Activated naive CD4-positive, alpha-beta T cell treated with anti-CD3 and anti-CD28 coated beads, Interleukin-2, amount 50 U/mL, for 16 hours (primary cell): ENCODE data around the gene PCK1.
"Not testable (repeated sequence)": the region's sequence is repeated elsewhere in the genome, so short reads cannot be mapped to it uniquely, and the experiment has no call there.

Source experiments
- DNase-seq: peaks from one replicate; pipeline ENCODE4 v3.0.0-alpha.2; 2020

PCK1 gene

DNA sequence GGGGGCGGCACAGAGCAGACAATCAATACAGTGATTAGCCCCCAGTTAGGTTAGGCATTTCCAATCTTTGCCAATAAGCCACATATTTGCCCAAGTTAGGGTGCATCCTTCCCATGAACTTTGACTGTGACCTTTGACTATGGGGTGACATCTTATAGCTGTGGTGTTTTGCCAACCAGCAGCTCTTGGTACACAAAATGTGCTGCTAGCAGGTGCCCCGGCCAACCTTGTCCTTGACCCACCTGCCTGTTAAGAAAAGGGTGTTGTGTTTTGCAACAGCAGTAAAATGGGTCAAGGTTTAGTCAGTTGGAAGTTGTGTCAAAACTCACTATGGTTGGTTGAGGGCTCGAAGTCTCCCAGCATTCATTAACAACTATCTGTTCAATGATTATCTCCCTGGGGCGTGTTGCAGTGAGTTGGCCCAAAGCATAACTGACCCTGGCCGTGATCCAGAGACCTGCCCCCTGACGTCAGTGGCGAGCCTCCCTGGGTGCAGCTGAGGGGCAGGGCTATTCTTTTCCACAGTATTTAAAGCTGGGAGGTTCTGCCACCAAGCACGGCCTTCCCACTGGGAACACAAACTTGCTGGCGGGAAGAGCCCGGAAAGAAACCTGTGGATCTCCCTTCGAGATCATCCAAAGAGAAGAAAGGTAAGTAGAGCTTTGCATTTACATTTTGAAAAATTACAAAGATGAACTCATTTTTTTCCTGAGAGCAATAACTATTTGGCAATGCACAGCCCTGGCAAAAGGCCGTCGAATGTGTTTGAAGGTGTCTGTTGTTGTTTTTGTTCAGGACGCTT, at the start of gene PCK1:
Gene PCK1, plus strand, starts transcription at position 557 of the 802 bp plus-strand sequence. CDS start 302 bp downstream, outside the sequence.
- no peak for DNase-seq

DNA sequence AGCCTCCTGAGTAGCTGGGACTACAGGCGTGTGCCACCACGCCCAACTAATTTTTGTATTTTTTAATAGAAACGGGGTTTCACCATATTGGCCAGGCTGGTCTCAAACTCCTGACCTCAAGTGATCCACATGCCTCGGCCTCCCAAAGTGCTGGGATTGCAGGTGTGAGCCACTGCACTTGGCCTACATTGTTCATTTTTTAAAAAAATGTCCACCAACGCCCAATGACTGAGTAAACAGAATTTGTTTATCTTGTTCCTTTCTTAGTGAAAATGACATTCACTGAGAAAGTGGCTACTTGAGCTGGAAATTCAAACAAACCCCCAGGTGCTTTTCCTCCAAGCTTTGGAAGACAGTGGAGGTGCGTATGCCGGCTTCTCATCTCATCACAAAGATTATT, 49.2 kb upstream of the PCK1 start:
- not testable (repeated sequence) for DNase-seq

DNA sequence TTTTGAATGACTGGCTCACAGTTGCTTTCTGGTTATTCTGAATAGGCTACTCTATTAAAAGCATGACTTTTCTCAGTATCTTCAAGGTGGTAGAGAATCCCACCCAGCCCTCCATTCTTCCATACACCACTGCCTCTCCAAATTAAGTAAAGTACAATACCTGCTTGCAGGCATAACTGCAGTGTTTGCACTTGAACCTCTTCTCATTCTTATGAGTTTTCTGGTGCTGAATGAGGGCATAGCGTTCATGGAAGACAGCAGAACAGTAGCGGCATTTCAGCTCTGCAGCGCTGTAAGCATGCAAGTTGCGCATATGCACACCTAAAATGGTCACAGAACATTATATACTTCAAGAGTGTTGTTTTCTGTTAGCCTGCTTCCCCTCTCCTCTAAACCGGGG, 48.5 kb upstream of the PCK1 start:
- no peak for DNase-seq

DNA sequence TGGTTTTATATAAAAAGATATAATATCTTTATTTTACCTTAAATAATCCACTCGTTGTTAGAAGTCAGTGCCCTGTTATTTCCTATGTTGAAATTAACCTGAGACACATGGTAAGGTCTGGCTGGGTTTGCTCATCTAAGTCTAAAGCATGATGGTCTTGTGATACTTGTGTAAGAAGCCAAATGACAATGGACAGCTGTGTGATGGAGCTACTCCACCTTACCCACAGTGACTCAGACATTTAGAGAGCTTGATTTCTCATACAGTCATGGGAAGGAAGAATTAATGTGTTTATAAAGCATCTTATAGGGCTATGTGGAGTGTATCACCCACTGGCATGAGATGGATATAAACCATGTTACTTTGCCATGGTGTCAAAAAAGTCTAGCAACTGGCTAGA, 47.7 kb upstream of the PCK1 start:
- no peak for DNase-seq

DNA sequence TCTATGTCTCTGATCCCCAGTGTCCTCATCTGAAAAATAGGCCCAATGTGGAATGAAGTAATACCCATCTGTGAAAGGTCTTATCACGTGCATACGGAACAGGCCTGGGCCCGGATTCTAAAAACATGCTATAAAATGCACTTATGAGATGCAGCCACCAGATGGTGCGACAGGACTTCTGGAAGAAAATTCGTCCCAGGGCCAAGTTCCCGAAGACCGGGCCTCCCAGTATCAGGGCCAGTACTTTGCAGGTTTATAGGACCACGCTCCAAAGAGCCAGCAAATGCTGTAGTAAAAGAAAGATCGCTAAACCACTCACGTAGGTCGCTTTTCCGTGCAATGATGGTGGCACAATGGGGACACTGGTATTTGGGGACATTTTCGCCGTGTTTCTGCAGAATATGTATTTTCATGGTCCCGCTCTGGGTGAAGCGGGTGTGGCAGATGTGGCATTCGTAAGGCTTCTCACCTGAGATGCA, 46.6 kb upstream of the PCK1 start:
- no peak for DNase-seq

DNA sequence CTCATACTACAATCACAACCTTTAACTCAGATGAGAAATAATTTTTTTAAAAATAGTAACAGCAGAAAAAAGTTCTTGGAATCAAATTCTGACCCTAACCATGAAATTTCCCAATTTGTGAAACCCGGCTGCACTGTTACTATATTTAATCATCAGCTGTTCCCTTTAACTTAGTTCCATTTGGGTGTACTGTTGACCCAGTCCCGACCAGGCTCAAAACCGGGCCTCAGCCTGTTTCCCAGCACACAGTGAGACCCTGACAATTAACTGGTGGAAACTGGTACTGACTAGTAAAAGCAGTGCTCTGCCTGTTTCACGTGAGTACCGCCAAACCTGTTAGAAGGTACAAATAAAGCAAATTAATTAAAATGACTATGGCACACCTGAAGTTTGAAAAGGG, 43.0 kb upstream of the PCK1 start:
- DNase-seq, result no peak

DNA sequence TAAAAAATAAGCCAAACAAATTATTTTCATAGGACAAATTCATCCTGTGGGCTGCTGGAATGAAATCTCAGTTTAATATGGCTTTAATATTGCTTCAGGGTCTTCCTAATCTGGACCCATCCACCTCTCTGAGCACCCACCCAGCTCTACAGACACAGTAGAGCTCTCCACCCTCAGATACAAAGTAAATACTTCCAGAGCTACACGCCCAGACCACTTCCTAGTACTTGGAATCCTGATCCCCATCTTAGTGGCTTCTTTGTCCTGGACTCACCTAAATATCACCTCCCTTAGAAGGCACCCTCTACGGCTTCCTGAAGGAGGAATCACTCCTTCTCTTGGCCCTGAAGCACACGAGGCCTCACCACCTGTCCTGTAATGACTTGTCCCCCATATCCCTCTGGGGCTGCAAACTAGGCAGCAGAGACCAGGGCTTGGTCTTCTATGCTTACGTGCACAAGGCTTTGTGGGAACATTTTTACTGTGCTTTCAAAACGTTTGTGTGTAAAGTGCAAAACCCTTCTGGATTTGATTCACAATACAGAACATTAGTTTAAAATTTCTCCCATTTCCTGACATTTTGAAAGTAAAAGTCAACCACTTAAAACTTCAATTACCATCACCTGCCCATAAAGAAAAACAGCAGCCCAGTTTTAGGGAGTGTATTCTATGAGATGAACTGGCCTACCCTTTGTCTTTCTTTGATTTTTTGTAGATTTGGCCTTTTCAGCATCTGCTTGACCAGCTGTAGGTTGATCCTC, 38.4 kb upstream of the PCK1 start:
- no peak for DNase-seq

DNA sequence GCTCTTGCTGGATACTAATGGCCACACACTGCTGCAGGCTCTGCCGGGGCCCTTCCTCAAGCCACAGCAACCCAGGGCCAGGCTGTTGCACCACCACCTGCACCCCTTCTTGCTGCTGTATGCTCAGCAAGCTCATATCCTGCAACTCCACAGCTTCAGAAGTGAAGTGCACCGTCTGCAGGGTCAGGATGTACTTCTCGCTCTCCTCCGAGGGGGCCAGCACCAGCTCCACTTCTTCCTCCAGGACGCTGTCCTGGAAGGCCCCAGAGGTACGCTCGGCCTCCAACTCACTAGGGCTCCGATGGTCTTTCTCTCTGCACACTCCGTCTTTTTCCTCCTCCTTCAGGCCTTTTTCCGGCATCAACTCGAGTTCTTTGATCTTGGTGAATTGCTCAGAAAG, 37.1 kb upstream of the PCK1 start:
- DNase-seq, result no peak

DNA sequence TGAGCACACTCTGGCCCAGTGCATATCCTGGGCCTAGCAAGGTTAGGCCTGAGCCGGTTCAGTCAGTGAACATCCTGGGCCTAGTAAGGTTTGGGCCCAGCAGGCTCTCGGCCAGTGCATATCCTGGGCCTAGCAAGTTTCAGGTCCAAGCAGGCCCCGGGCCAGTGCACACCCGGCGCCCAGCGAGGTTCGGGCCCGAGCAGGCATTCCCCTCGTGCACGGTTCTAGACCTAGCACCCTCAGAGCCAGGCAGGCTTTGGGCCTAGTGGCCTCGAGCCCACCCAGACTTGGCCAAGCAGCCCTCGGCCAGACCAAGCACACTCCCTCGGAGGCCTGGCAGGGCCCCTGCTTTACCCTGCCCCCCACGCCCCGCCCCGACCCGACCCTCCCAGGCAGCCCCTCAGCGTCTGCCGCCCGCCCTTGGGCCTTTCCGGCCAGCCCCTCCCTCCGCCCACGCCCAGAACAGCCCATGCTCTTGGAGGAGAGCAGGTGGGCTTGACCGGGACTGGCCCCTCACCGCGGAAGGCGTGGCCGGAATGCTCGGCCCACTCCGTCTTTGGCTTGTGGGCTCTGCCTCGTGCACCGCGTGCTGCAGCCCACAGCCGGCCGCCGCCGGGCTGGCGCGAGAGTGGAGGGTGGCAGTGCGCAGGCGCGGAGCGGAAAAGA, 36.3 kb upstream of the PCK1 start, which contains the start of gene CTCFL:
Gene CTCFL, minus strand, starts transcription at position 630 of the 666 bp plus-strand sequence. CDS start 935 bp downstream, outside the sequence.
- DNase-seq, result no peak

DNA sequence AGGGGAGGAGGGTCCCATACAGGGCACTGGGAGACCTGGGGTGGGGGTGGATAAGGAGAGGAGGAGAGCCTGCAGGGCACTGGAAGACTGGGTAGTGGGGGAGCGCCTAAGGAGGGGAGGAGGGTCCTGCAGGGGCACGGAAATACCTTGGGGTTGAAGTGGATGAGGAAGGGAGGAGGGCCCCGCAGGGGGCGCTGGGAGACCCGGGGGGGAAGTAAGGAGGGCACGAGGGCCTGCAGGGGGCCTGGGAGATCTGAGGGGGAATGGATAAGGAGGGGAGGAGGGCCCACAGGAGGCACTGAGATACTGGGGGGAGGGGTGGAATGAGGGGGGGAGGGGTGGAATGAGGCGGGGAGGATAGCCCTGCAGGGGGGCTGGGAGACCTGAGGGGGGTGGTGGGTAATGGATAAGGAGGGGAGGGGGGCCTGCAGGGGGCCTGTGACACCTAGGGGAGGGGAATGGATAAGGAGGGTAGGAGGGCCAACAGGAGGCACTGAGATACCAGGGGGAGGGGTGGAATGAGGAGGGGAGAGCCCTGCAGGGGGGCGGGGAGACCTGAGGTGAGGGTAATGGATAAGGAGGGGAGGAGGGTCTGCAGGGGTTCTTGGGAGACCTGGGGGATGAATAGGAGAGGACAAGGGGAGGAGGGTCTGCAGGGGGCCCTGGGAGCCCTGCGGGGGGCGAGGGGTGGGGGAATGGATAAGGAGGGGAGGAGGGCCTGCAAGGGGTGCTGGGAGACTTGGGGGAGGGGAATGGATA, 35.4 kb upstream of the PCK1 start:
- DNase-seq, result no peak

DNA sequence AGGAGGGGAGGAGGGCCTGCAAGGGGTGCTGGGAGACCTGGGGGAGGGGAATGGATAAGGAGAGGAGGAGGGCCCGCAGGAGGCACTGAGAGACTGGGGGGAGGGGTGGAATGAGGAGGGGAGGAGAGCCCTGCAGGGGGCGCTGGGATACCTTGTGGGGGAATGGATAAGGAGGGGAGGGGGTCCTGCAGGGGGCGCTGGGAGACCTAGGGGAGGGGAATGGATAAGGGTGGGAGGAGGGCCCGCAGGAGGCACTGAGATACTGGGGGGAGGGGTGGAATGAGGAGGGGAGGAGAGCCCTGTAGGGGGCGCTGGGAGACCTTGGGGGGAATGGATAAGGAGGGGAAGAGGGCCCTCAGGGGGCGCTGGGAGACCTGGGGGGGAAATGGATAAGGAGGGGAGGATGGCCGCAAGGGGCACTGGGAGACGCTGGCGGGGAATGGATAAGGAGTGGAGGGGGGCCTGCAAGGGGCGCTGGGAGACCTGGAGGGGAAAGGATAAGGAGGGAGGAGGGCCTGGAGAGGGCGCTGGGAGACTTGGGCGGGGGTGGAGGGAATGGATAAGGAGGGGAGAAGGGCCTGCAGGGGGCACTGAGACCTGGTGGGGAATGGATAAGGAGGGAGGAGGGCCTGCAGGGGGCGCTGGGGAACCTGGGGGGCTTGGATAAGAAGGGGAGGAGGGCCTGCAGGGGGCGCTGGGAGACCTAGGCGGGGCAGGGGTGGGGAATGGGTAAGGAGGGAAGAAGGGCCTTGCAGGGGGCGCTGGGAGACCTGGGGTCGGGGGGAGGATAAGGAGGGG, 34.6 kb upstream of the PCK1 start:
- no peak for DNase-seq

DNA sequence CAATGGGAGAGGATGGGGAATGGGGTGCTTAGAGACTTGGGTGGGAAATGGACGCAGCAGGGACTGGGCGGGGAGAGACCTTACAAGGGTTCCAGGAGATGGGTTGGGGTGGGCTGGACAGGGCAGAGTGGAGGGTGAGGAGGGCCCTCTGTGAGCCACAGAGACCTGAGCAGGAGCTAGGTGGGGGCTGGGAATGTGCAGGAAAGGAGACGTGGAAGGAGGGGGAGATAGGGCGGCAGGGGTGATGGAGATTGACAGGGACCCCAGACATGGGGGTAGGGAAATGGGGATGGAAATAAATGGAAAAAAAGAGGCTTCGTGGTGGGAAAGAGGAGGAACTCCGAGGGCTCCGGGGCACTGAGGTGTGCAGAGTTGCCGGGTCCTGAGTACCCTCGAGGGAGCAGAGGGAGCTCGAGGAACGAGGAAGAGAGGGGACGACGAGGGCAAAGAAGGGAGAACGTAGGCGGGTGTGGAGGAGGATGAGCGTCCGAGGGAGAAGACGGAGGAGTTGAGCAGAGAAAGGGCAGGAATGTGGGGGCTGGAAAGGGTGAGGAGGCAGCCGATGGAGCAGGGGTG, 33.9 kb upstream of the PCK1 start:
- no peak for DNase-seq

DNA sequence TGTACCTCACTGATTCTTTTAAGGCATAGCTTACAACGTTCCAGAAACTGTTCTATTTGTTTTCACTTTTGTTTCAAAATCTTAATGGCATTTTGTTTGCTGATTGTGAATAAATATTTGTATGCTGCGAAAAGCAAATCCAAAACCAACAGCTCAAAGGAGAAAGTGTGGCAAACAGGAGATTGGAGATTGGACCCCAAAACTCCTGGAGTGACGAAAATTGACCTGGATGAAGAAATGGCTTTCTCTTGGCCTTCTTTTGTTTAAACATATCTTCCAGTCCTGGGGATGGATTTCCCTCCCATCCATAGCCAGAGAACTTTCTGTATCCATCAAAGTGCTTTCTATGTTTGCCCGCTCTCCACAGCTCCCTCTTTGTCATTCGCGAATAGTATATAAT, 33.2 kb upstream of the PCK1 start:
- DNase-seq, result no peak

DNA sequence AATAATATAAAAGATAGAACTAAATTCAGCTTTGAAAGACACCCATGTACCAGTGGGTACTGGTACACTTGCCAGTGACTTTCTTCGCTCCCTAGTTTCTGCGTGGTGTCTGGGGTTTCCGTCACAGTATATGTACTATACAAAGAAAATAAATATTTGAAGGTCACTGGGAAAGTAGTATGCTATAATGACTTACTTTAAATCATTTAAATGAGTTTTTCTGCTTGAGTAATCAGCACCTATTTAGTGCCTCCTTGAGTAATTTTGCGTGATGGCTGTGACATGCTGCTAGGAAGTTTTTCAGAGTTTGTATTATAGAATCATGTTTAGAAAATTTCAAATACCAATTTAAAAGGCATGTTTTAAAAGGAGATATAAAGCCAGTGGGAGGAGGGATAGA, 32.8 kb upstream of the PCK1 start:
- no peak for DNase-seq

DNA sequence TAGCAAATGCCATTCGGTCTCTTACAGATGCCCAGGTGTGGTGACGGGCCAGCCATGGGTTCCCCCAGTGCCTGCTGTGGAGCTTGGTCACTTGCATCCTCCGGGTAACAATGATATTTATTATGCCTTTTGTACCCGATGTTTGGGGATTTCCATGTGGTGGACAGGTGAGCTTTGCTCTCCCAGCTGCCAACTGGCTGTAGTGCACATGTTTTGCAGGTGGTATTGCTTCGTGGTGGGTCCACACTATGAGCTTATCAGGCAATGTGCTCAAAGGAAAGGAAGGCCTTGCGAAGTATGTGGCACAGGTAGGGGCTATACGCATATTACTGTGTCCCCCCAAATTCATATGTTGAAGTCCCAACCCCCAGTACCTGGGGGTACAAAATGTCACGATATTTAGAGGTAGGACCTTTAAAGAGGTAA, 31.7 kb upstream of the PCK1 start:
- no peak for DNase-seq

DNA sequence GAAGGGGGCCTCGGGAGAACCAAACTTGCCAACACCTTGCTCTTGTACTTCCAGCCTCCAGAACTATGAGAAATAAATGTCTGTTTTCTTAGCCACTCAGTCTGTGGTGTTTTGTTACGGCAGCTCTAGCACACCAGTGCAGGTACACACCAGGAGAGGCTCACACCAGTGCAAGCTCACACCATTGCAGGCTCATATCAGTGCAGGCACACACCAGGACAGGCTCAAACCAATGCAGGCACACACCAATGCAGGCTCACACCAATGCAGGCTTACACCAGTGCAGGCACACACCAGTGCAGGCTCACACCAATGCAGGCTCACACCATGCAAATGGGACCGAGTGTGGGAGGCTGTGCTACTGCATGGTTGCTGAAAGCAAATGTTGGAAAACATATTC, 31.1 kb upstream of the PCK1 start:
- DNase-seq, result no peak

DNA sequence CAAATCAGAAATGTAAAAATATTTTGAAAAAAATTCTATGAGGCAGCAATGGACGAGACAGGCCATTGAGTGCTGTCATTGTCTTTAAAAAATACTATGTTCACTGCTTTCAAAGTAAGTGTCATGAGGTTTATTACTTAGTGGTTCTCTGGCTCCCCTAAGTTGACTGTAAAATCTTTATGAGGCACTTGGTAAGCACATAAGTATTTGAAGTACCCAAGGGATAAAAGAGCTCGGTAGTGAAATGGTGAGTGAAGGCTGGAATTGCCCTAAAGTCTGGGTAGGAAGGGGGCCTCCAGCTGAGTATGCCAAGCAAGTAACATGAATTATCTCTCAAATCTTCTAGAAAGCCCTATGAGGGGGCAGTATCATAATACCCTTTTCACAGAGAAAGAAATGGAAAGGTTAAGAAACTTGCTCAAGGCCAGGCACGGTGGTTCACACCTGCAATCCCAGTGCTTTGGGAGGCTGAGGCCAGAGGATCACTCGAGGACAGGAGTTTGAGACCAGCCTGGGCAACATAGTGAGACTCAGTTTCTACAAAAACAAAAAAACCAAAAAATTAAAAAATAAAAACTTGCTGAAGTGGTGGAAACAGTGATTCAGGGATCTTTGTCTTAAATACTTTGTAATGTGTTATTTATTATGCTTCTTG, 30.5 kb upstream of the PCK1 start:
- DNase-seq, result no peak

DNA sequence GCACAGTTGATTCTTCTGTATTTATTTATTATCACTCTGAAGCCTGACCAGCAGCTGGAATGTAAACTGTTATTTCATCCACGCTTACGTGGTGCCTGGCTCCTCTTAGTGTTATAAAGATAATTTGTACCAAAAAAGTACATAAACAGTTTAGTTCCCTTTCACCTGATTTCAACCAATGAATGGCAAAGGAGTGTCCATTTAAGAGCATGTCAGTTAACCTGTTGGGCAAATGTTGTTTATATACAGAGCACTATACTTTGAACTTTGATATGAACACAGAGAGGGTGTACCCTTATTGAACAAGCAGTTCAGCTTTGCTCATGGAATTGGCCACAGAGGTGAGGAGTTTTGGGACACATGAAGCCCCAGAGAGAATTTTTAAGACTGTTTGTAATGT, 28.8 kb upstream of the PCK1 start:
- DNase-seq, result no peak

DNA sequence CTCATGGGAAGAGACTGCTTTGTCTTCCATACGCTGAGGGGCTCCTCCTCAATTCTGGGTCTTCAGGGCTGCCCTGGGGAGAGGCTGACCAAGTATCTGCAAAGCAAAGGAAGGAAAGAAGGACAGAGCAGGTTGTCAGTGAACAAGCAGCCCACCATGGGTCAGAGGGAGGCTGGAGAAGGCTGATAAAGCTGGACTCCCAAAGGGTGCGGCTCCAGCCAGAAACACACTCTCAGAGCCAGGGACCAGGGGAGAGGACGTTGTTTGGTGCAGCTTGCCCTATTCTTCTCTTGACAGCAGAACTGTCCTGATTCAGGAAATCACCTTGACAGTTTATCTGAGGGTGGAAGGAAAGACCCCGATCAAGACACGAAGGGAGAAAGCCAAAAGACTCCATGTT, 25.6 kb upstream of the PCK1 start:
- no peak for DNase-seq

DNA sequence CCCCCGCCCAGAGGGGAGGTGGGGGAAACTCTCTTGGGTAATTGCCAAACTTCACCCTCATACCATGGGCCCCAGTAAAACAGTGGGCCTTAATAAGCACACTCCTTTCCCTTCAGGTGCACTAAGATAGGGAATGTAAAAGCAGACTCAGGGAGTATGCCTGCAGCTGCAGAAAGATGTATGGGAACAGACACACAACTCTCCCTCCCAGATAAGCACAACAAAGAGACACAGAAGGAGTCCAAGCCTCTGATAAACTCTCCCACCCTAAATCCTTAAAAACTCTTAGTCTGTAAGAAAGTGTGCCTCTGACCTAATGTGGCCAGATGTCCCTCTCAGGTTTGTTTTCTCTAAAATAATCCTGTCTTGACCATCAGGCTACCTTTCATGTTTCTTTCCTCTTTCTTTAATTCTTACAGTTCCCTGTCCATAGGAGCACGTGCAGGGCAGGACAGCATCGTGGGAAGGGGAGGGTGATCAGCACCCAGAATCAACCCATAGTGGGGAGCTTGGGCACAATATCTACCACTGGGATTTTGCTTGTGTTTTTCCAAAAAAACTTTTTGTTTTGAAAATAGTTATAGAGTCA, 24.7 kb upstream of the PCK1 start:
- DNase-seq, result no peak
